ENCODE data around the gene WNT7B. TPM values are rescaled to one million over a fixed set of nuclear protein-coding genes. Genes with fewer than 3 reads are reported as not detected.

Gene WNT7B
- total and polyA plus RNA-seq, 2 experiments from 2014 or later: 0.10 TPM; not detected in 1

DNA sequence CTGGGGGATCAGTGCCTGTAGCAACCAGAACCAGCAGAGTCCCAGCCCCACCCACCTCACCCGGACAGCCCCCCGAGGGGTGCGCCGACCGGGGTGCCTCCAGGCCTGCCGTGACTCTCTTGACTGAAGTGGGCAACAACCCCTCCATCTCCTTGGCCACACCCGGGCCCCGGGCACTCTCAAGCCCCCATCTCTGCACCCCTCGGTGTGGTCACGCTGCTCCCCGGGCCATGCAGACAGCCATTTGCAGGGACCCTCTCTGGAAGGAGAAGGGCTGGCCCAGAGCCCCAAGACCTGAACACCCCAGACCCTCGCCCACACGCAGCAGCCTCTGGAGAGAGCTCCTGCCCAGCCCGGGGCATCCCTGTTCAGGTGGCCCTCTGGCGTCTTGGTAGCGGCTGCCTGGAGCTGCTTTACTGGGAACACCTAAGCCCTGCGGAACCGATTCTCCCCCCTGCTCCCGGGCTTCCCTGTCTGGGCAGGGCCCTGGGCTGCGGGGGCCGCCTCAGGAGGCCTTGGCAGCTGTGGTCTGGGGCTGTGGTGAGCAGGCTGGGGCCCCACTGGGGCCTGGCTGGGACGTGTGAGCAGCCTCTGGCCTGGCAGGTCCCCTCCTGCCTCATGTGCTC is 84.9 kb downstream of the WNT7B start:
- Mint-ChIP-seq H3K36me3 (ENCODE audit: low read depth) (no peaks in the 10 kb centered on the region), H3K4me1 (peaks cover 12% of the 10 kb centered on the region; the same call in 2 of the 3 replicates), H3K4me3 (no peak overlapping the region), H3K27ac (no peak overlapping the region), H3K27me3 (ENCODE audit: insufficient read depth, low read depth, poor library complexity) (peaks cover 11% of the 10 kb centered on the region), H3K9me3 (no peaks in the 10 kb centered on the region; the same call in 2 of the 3 replicates)
- Histone ChIP-seq H4K20me1 (replicated peaks; ENCODE audit: insufficient read depth) (no peaks in the 10 kb centered on the region), H3K4me2 (no peak overlapping the region), H3K9me2 (ENCODE audit: insufficient read depth) (no peaks in the 10 kb centered on the region), H3K4me3 (no peak overlapping the region), H3K27ac (ENCODE audit: low read depth) (no peak overlapping the region), H3K27me3 (ENCODE audit: insufficient read depth) (no peaks in the 10 kb centered on the region), H3K79me2 (replicated peaks; ENCODE audit: insufficient read depth) (no peaks in the 10 kb centered on the region), H2AFZ (no peak overlapping the region), H3K36me3 (ENCODE audit: insufficient read depth) (no peaks in the 10 kb centered on the region), H3F3A (replicated peaks; ENCODE audit: low read depth) (no peaks in the 10 kb centered on the region), H3K4me1 (ENCODE audit: insufficient read depth) (peaks cover 5% of the 10 kb centered on the region; the same call in 1 of the 2 replicates)
- DNase-seq (ENCODE audit: low spot score) (no peak), ATAC-seq (no peak)
- TF ChIP-seq EZH2 (IDR thresholded peaks at IDR 0.05; ENCODE audit: low read depth, unreplicated experiment) (no peak), CREB1 (CRISPR knock-in tag; IDR thresholded peaks at IDR 0.05; ENCODE audit: low read depth) (no peak), POLR2AphosphoS5 (IDR thresholded peaks at IDR 0.05; ENCODE audit: low read depth) (no peak), STAT1 (IDR thresholded peaks at IDR 0.05; ENCODE audit: unreplicated experiment) (no peak), ZNF331 (CRISPR knock-in tag; IDR thresholded peaks at IDR 0.05; ENCODE audit: low read depth) (no peak), EZH2phosphoT487 (IDR thresholded peaks at IDR 0.05; ENCODE audit: unreplicated experiment) (no peak), JUNB (IDR thresholded peaks at IDR 0.05; ENCODE audit: unreplicated experiment) (no peak), ZNF114 (CRISPR knock-in tag; IDR thresholded peaks at IDR 0.05) (no peak), NANOG (IDR thresholded peaks at IDR 0.05; ENCODE audit: borderline replicate concordance) (no peak)
- TF ChIP-seq, protein P1, sequence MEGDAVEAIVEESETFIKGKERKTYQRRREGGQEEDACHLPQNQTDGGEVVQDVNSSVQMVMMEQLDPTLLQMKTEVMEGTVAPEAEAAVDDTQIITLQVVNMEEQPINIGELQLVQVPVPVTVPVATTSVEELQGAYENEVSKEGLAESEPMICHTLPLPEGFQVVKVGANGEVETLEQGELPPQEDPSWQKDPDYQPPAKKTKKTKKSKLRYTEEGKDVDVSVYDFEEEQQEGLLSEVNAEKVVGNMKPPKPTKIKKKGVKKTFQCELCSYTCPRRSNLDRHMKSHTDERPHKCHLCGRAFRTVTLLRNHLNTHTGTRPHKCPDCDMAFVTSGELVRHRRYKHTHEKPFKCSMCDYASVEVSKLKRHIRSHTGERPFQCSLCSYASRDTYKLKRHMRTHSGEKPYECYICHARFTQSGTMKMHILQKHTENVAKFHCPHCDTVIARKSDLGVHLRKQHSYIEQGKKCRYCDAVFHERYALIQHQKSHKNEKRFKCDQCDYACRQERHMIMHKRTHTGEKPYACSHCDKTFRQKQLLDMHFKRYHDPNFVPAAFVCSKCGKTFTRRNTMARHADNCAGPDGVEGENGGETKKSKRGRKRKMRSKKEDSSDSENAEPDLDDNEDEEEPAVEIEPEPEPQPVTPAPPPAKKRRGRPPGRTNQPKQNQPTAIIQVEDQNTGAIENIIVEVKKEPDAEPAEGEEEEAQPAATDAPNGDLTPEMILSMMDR (conservative IDR thresholded peaks at IDR 0.05; ENCODE audit: low read depth in 2 of 2): no peak
- TF ChIP-seq, protein P2, sequence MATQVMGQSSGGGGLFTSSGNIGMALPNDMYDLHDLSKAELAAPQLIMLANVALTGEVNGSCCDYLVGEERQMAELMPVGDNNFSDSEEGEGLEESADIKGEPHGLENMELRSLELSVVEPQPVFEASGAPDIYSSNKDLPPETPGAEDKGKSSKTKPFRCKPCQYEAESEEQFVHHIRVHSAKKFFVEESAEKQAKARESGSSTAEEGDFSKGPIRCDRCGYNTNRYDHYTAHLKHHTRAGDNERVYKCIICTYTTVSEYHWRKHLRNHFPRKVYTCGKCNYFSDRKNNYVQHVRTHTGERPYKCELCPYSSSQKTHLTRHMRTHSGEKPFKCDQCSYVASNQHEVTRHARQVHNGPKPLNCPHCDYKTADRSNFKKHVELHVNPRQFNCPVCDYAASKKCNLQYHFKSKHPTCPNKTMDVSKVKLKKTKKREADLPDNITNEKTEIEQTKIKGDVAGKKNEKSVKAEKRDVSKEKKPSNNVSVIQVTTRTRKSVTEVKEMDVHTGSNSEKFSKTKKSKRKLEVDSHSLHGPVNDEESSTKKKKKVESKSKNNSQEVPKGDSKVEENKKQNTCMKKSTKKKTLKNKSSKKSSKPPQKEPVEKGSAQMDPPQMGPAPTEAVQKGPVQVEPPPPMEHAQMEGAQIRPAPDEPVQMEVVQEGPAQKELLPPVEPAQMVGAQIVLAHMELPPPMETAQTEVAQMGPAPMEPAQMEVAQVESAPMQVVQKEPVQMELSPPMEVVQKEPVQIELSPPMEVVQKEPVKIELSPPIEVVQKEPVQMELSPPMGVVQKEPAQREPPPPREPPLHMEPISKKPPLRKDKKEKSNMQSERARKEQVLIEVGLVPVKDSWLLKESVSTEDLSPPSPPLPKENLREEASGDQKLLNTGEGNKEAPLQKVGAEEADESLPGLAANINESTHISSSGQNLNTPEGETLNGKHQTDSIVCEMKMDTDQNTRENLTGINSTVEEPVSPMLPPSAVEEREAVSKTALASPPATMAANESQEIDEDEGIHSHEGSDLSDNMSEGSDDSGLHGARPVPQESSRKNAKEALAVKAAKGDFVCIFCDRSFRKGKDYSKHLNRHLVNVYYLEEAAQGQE (IDR thresholded peaks at IDR 0.05; ENCODE audit: unreplicated experiment): no peak
- TF ChIP-seq, protein P3, sequence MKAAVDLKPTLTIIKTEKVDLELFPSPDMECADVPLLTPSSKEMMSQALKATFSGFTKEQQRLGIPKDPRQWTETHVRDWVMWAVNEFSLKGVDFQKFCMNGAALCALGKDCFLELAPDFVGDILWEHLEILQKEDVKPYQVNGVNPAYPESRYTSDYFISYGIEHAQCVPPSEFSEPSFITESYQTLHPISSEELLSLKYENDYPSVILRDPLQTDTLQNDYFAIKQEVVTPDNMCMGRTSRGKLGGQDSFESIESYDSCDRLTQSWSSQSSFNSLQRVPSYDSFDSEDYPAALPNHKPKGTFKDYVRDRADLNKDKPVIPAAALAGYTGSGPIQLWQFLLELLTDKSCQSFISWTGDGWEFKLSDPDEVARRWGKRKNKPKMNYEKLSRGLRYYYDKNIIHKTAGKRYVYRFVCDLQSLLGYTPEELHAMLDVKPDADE (IDR thresholded peaks at IDR 0.05): no peak
- TF ChIP-seq, protein P4, sequence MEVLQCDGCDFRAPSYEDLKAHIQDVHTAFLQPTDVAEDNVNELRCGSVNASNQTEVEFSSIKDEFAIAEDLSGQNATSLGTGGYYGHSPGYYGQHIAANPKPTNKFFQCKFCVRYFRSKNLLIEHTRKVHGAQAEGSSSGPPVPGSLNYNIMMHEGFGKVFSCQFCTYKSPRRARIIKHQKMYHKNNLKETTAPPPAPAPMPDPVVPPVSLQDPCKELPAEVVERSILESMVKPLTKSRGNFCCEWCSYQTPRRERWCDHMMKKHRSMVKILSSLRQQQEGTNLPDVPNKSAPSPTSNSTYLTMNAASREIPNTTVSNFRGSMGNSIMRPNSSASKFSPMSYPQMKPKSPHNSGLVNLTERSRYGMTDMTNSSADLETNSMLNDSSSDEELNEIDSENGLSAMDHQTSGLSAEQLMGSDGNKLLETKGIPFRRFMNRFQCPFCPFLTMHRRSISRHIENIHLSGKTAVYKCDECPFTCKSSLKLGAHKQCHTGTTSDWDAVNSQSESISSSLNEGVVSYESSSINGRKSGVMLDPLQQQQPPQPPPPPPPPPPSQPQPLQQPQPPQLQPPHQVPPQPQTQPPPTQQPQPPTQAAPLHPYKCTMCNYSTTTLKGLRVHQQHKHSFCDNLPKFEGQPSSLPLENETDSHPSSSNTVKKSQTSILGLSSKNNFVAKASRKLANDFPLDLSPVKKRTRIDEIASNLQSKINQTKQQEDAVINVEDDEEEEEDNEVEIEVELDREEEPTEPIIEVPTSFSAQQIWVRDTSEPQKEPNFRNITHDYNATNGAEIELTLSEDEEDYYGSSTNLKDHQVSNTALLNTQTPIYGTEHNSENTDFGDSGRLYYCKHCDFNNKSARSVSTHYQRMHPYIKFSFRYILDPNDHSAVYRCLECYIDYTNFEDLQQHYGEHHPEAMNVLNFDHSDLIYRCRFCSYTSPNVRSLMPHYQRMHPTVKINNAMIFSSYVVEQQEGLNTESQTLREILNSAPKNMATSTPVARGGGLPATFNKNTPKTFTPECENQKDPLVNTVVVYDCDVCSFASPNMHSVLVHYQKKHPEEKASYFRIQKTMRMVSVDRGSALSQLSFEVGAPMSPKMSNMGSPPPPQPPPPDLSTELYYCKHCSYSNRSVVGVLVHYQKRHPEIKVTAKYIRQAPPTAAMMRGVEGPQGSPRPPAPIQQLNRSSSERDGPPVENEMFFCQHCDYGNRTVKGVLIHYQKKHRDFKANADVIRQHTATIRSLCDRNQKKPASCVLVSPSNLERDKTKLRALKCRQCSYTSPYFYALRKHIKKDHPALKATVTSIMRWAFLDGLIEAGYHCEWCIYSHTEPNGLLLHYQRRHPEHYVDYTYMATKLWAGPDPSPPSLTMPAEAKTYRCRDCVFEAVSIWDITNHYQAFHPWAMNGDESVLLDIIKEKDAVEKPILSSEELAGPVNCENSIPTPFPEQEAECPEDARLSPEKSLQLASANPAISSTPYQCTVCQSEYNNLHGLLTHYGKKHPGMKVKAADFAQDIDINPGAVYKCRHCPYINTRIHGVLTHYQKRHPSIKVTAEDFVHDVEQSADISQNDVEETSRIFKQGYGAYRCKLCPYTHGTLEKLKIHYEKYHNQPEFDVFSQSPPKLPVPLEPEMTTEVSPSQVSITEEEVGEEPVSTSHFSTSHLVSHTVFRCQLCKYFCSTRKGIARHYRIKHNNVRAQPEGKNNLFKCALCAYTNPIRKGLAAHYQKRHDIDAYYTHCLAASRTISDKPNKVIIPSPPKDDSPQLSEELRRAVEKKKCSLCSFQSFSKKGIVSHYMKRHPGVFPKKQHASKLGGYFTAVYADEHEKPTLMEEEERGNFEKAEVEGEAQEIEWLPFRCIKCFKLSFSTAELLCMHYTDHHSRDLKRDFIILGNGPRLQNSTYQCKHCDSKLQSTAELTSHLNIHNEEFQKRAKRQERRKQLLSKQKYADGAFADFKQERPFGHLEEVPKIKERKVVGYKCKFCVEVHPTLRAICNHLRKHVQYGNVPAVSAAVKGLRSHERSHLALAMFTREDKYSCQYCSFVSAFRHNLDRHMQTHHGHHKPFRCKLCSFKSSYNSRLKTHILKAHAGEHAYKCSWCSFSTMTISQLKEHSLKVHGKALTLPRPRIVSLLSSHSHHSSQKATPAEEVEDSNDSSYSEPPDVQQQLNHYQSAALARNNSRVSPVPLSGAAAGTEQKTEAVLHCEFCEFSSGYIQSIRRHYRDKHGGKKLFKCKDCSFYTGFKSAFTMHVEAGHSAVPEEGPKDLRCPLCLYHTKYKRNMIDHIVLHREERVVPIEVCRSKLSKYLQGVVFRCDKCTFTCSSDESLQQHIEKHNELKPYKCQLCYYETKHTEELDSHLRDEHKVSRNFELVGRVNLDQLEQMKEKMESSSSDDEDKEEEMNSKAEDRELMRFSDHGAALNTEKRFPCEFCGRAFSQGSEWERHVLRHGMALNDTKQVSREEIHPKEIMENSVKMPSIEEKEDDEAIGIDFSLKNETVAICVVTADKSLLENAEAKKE (CRISPR knock-in tag; IDR thresholded peaks at IDR 0.05): no peak

Measured in GM23338 (cell line).